GM12873 (cell line): ENCODE data around the gene COX6B1.

Experiments
- CTCF ChIP-seq: IDR thresholded peaks from 2 replicates; pipeline ENCODE4 v1.5.1; 2012; ENCODE audit warnings: low read depth, mild to moderate bottlenecking, moderate library complexity, low read length, control low read depth; ENCODE audit not compliant: insufficient read depth; ENCODE audit errors: missing control alignments

Gene COX6B1

GRCh38 chr19:35623327-35624010, 24.7 kb upstream of the COX6B1 start:
- TF ChIP-seq CTCF = no peak

GRCh38 chr19:35628264-35628564, 19.9 kb upstream of the COX6B1 start:
- TF ChIP-seq CTCF = no peak

GRCh38 chr19:35628565-35629331, 19.4 kb upstream of the COX6B1 start, which contains the start of gene RBM42:
TSS of gene RBM42 (plus strand) at chr19:35629036. CDS start at chr19:35629154, 118 bp downstream.
- TF ChIP-seq CTCF = no peak

GRCh38 chr19:35629332-35629633, 18.8 kb upstream of the COX6B1 start:
- TF ChIP-seq CTCF = no peak

GRCh38 chr19:35633727-35634440, 14.2 kb upstream of the COX6B1 start:
- TF ChIP-seq CTCF = no peak

- no peak for TF ChIP-seq CTCF
These were observed 11.5 kb upstream of the COX6B1 start for GRCh38 chr19:35636651-35637050.

- no peak for TF ChIP-seq CTCF
These were observed 11.0 kb upstream of the COX6B1 start for GRCh38 chr19:35637165-35637564.
